HG03354 (cell line): ENCODE measurements around the gene ISG20.

Source experiments
- ATAC-seq: cut with Tn5 transposase; IDR thresholded peaks from one replicate; pipeline ENCODE4 v1.9.1; 2021; ENCODE audit warnings: mild to moderate bottlenecking; ENCODE audit not compliant: unreplicated experiment, poor library complexity, severe bottlenecking

The ISG20 gene

DNA sequence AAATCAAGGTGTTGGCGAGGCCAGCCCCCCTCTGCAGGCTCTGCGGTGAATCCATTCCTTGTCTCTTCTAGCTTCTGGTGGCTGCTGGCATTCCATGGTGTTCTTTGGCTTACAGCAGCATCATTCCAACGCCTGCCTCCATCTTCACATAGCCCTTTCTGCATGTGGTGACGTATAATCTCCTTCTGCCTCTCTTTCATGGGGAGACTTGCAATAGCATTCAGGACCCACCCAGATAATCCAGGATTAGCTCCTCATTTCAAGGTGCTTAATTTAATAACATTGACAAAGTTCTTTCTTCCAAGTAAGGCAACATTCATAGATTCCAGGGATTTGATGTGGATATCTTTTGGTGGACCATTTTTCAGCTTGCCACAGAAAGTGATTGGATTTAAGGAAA is 35.8 kb downstream of the ISG20 start:
- ATAC-seq, result no peak

DNA sequence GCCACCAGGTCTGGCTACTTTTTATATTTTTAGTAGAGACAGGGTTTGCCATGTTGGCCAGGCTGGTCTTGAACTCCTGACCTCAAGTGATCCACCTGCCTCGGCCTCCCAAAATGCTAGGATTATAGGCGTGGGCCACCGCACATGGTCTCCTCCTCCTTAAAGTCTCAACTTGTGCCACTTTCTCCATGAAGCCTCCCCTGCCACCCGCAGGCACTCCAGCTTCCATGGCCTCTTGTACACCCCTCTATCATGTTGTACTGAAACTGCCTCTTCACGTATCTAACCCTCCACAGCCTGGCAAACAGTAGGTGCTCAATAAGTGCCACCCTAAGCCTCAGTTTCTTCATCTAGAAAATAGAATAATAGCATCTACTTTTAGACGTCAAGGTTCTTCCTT is 39.9 kb downstream of the ISG20 start:
- ATAC-seq, result no peak

DNA sequence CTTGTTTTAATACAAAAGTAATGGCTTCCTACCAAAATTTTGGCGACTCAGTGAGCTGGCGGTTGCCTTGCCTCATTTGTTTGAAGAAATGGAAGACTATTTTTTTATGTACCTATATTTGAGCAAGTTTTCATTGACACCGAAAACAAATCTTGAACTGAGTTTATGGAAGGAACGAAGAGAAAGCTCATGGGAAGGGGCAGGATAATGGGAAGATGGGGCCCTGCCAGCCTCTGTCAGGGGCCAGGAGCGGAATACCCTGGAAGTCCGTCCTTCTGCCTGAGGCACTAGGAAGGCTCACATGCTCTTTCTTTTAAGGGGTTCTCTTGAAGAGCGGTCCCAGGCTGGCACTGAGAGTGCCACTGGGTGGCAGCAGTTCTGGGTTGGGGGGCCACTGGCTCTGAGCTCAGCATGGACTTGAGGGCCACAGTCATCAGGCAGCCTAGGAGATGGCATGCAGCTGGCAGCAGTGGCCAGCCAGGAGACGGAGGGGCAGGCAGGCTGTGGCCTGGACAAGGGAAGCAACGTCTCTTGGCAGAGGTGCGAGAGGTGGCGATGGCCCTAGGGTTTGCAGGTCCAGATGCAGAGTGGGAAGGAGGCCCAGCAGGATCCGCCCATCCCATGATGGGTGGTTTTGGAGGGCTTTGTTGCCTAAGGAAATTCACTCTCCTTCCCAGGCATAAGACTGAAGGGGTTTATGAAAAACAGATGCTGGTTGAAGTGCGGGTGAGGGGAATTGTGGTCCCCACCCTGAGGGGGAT is 41.6 kb downstream of the ISG20 start:
- ATAC-seq, result no peak

GRCh38 chr15:88681610-88682221 is 42.9 kb downstream of the ISG20 start:
- no peak for ATAC-seq

DNA sequence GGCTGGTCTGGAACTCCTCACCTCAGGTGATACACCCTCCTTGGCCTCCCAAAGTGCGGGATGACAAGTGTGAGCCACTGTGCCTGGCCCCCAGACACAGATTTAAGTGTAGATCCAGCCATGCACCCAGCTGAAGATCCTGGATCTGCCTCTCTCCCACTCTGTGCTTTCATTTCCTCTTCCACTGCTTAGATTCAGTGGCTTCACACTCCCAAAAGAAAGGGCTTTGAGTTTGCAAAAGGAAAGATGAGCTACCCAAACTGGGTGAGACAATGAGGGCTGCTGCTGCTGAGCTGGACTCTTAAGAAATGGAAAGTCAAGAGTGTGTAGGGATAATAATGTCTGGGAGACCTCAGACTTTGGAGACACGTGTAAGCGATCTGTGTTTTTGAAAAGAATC is 45.5 kb downstream of the ISG20 start:
- ATAC-seq, result no peak

DNA sequence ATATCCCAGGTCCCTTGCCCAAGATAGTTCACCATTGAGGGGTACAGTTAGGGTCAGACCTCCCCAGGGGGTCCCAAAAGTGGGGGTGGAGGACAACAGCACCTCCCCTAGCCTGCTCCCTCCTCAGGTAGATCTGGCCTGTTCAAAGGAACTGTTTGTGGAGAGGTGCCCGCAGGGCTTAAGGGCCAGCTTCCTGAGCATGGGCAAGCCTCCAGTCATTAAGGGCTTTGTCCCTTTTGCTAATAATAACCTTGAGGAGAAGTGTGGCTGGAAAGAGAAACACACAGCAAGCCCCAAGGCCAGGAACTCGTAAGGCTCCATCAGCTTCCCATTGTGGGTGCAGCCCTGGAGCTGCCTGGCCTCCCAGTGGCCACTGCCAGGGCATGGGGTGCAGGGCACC is 47.4 kb downstream of the ISG20 start:
- ATAC-seq, result no peak

GRCh38 chr15:88688394-88688933 is 49.6 kb downstream of the ISG20 start:
- no peak for ATAC-seq

- no peak for ATAC-seq
Measured at GRCh38 chr15:88690331-88690730, 51.5 kb downstream of the ISG20 start.

- no peak for ATAC-seq
Measured at GRCh38 chr15:88693191-88693590, 54.4 kb downstream of the ISG20 start.

GRCh38 chr15:88695101-88695500 is 56.3 kb downstream of the ISG20 start:
- ATAC-seq, result no peak

GRCh38 chr15:88695691-88696251 is 57.0 kb downstream of the ISG20 start:
- no peak for ATAC-seq

DNA sequence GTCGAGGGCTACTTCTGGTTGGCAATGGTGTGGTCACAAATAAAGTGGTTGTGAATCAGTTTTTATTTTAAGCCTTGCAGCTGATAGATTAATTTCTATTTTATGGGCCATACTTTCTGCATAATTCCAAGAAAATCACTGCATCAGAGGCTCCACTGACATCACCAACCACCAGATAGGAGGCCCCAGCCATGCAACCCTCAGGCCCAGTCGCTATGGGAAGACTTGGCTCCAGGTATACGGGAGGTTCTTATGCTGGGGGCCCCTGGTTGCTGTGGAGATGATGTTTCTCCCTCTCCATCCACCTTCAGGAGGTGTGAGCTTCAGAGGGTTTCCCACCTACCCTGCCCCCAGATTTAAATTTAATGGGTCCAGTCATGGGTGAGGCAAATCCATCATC is 57.4 kb downstream of the ISG20 start:
- no peak for ATAC-seq

GRCh38 chr15:88697276-88697675 is 58.5 kb downstream of the ISG20 start:
- ATAC-seq, result no peak

- ATAC-seq, result no peak
Measured at GRCh38 chr15:88699861-88700260, 61.0 kb downstream of the ISG20 start.

- no peak for ATAC-seq
Measured at GRCh38 chr15:88700716-88701115, 61.9 kb downstream of the ISG20 start.

- peak; percentile 72 for ATAC-seq
Measured at GRCh38 chr15:88701561-88702095, 62.8 kb downstream of the ISG20 start.

DNA sequence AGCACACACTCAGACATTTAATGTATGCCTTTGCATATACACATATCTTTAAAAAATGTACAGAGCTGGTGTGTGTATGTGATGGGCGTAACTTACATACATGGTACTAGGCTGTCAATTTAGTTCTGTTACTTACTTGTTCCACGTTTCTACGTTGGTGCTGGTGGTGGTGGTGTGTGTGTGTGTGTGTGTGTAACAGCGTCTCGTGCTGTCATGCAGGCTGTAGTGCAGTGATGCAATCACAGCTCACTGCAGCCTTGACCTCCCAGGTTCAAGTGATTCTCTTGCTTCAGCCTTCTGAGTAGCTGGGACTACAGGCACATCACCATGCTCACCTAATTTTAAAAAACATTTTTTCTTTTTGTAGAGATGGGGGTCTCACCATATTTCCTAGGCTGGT is 64.2 kb downstream of the ISG20 start:
- ATAC-seq, result no peak

GRCh38 chr15:88703533-88703932 is 64.7 kb downstream of the ISG20 start:
- no peak for ATAC-seq

- ATAC-seq, result no peak
Measured at GRCh38 chr15:88704791-88705768, 66.3 kb downstream of the ISG20 start.

DNA sequence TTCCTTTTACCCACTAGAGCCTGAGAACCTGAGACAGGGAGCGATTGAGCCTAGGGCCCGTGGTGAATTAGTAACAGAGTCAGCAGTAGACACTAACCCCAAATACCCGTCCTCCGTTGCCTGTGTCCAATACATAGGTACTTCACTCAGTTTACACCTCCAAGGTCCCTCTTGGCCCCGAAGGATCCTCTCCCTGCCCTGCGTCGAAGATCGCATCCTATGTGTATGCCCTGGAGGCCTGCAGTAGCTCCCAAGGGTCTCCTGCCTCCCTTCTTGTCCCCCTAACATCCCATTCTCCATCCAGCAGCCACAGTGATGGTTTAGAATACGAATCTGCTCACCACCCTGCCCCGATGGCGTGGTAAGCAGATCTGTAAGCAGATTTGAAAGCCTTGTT is 67.0 kb downstream of the ISG20 start:
- ATAC-seq, result no peak
